Omental fat pad (tissue), 4 donors: Measurements from ENCODE around the gene SEMA6D. TPM values are rescaled to one million over a fixed set of nuclear protein-coding genes. Genes with fewer than 3 reads are reported as not detected.

Source experiments
- ATAC-seq: fragments of 150-250 bp; one replicate; pipeline ENCODE4 v1.9.1; 2016; ENCODE audit warnings: mild to moderate bottlenecking, moderate library complexity; ENCODE audit not compliant: low FRiP score
- DNase-seq: peaks from one replicate; pipeline ENCODE4 v3.0.0-alpha.2; 2019; ENCODE audit warnings: low spot score
- total RNA-seq, 4 donors: library from RNA; depleted of rRNA; stranded (reverse); fragments of >200 nt; gene quantifications; one replicate each; pipeline ENCODE4 v1.1.0, GENCODE V29; 2016
- TF ChIP-seq, protein P1 (sequence below), 3 donors: fragments of 450-650 bp; IDR thresholded peaks; one replicate each; pipeline ENCODE4 v1.5.1; 2016 to 2017; ENCODE audit warnings: antibody characterized with exemption in 3 of 3, mild to moderate bottlenecking in 3 of 3, moderate library complexity in 2 of 3

Gene SEMA6D
- total RNA-seq, 4 donors from 2014 or later, result 3.4 to 41.1 (median 10.4) TPM

DNA sequence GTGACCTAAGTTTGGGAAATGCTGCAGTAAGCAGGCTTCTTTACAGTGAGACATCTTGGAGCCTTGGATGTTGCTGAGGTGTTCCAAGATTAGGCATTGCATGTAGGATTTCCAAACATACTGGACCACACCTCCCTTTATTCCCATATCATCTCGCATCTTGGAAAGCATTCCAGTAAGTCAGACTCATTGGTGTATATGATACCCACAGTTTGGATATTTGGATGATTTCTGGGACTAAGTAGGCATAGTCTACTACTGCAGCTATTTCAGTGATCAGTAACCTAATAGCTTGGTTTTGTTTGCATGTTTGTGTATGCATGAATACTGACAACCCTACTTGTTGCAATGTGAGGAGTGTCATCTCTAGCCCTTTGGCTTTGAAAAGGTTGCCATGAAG, 97.3 kb downstream of the SEMA6D start:
- TF ChIP-seq, protein P1, sequence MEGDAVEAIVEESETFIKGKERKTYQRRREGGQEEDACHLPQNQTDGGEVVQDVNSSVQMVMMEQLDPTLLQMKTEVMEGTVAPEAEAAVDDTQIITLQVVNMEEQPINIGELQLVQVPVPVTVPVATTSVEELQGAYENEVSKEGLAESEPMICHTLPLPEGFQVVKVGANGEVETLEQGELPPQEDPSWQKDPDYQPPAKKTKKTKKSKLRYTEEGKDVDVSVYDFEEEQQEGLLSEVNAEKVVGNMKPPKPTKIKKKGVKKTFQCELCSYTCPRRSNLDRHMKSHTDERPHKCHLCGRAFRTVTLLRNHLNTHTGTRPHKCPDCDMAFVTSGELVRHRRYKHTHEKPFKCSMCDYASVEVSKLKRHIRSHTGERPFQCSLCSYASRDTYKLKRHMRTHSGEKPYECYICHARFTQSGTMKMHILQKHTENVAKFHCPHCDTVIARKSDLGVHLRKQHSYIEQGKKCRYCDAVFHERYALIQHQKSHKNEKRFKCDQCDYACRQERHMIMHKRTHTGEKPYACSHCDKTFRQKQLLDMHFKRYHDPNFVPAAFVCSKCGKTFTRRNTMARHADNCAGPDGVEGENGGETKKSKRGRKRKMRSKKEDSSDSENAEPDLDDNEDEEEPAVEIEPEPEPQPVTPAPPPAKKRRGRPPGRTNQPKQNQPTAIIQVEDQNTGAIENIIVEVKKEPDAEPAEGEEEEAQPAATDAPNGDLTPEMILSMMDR (IDR thresholded peaks at IDR 0.05), result no peak
- ATAC-seq, result no peak

DNA sequence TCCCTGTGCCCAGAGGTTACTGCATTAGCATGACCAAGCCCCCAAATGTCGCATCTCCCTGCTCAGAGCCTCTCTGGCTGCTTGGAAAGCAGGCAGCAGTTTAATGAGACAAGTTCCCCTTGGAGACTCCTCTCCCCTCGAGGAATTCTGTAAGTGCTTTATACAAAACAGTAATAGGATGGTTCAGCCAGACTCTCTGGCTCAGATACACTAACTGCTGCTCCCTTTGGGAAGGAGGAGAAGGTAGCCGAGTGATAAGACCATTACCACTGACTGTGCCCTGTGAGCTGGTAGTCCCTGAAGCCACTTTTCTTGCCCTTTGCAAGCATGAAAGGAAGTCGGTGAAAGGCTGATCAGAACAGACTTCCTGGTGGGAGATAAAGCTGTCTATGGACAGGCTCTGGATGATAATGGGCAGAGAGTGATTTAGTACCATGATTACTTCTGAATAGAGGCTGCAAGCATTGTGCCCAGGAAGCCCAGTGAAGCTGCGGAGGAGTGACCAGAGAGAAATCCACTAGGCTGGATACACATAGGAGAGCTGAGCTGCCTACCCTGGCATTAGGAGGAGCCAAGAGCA, 100.8 kb downstream of the SEMA6D start:
- DNase-seq (no peak), ATAC-seq (no peak)
- TF ChIP-seq, protein P1 (IDR thresholded peaks at IDR 0.05), result no peak

More for the DNA sequence above, 97.3 kb downstream of the SEMA6D start:
- DNase-seq, result no peak

DNA sequence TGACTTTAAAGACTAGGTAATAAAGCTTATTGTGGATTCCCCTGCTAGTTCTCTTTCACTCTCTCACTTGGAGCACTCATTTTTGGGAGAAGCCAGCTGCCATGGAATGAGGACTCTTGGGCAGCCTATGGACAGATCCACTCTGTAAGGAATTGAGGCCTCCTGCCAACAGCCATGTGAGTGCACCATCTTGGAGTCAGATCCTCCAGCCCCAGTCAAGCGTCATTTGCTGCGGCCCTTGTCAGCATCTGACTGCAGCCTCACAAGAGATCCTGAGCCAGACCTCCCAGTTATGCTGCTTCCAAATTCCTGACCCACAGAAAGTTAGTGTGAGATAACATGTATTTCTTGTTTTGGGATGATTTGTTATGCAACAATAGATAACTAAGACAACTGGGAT, 101.9 kb downstream of the SEMA6D start:
- DNase-seq (no peak), ATAC-seq (no peak)
- TF ChIP-seq, protein P1 (IDR thresholded peaks at IDR 0.05), result no peak

DNA sequence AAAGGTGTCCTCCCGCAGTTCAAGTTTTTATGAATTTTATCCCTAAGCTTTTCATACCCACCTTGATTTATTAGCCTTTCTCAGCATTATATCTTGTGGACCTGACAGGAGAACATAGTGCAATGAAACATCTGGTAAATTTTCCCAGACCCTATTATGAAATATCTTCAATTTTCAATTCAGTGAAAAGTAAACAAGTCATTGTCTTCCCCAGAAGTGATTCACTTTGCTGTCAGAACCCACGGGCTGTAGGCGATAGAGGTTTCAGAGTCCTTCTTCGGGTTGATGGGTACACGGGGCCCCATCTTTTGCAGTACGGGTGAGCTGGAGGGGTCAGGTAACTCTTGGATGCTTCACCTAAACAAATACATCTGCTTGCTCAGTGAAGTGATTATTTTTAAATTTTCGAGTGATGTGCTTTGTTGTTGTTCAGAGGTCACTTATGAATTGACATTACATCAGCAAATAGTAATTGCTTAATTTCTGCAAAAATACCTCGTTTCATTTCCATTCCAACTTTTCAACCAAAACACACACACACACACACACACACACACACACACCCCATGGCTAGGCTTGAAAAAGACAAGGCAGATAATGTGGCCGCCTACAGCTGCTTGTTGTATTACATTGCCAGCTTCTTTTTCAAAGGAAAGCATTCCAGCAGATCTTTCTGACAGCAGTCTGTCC, 102.9 kb downstream of the SEMA6D start:
- DNase-seq (no peak), ATAC-seq (peak; percentile 81)
- TF ChIP-seq, protein P1 (IDR thresholded peaks at IDR 0.05), result no peak

DNA sequence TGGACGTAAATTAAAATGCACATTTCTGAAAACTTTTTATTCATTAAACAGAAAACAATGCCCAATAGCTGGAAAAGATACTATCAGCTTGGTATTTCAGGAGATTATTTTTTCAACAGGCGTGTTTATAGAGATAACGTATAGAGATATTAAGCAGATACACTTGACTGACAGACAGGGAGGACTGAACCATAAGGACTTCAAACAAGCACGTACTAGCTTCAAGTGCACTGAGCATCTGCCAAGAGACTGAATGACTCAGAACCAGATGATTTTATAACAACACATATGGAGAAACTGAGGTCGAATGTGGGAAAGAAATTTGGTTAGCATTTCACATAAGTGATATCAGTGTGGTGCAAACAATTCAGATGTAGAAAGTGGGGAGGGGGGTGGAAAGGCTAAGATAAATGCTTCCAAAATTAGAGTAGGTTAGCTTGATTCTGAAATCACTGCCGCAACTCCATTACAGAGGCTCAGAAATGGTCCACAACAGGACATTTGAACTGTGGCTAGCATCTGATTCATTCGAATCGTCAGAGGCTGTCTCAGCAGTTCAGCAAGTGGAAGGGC, 103.5 kb downstream of the SEMA6D start:
- ATAC-seq (peak; percentile 67), DNase-seq (no peak)
- TF ChIP-seq, protein P1 (IDR thresholded peaks at IDR 0.05), result no peak

DNA sequence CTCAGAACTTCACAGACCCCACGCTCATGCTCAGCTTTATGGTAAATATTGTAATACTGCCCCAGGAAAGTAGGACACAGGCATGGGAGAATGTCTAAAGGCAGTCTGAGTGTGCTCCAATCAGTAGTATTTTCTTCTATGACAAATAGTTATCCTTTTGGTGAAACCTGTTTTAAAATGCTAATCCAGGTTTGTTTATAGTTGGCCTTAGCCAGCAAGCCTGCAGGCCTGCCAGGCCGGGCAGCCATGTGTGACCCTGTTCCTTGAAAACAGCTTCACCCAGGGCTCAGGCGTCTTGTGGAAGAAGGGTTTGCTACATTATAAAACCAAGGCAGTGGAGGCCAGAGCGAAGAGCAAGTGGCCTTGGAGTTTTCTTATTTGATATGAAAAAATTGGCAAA, 104.7 kb downstream of the SEMA6D start:
- DNase-seq, result no peak
- ATAC-seq, result no peak
- TF ChIP-seq, protein P1 (IDR thresholded peaks at IDR 0.05), result no peak
